CD14-positive monocyte (primary cell): Measurements from ENCODE around the gene STX8. TPM values are rescaled to one million over a fixed set of nuclear protein-coding genes. Genes with fewer than 3 reads are reported as not detected.

Experiments
- DNase-seq, 3 donors: peaks; one replicate each; pipeline ENCODE4 v3.0.0-alpha.2; 2011 to 2022
- H2AFZ ChIP-seq: 2 replicates; pipeline ENCODE4 v1.6.0; 2012; ENCODE audit warnings: mild to moderate bottlenecking, low read depth, low read length, inconsistent platforms; ENCODE audit not compliant: insufficient read depth, poor library complexity, severe bottlenecking
- H3K27ac ChIP-seq, 2 donors: 1 replicate in 1 of 2; 2 replicates in 1 of 2; pipeline ENCODE4 v1.5.1; 2012 to 2013; ENCODE audit warnings: low read length in 2 of 2, control low read depth in 1 of 2, inconsistent platforms in 1 of 2, low read depth in 1 of 2, mild to moderate bottlenecking in 1 of 2
- H3K27me3 ChIP-seq, 2 donors: one replicate each; pipeline versions ENCODE4 v1.6.0 to v1.6.1; 2011 to 2013; ENCODE audit warnings: low read length in 2 of 2; ENCODE audit not compliant: control insufficient read depth in 2 of 2, insufficient read depth in 2 of 2
- H3K36me3 ChIP-seq, 2 donors: replicated peaks in 1 of 2; 1 replicate in 1 of 2; 2 replicates in 1 of 2; pipeline versions ENCODE4 v1.5.1 to v1.6.1; 2012 to 2013; ENCODE audit warnings: low read length in 2 of 2, control low read depth in 1 of 2, inconsistent platforms in 1 of 2, mild to moderate bottlenecking in 1 of 2; ENCODE audit not compliant: insufficient read depth in 2 of 2, control insufficient read depth in 1 of 2
- H3K4me1 ChIP-seq, 2 donors: 1 replicate in 1 of 2; 2 replicates in 1 of 2; pipeline versions ENCODE4 v1.5.1 to v1.6.1; 2012 to 2013; ENCODE audit warnings: low read length in 2 of 2, control low read depth in 1 of 2, inconsistent platforms in 1 of 2, mild to moderate bottlenecking in 1 of 2, moderate library complexity in 1 of 2; ENCODE audit not compliant: insufficient read depth in 2 of 2, control insufficient read depth in 1 of 2
- H3K4me2 ChIP-seq: replicated peaks from 2 replicates; pipeline ENCODE3; 2012; ENCODE audit warnings: low read length, moderate library complexity, mild to moderate bottlenecking; ENCODE audit not compliant: poor library complexity, severe bottlenecking; ENCODE audit errors: extremely low read depth
- H3K4me3 ChIP-seq, 3 experiments: fragments of 200-600 bp in 1 of 3; sonication (generic) in 1 of 3; replicated peaks in 1 of 3; 1 replicate in 2 of 3; 2 replicates in 1 of 3; pipeline ENCODE4 v1.5.1; 2011 to 2013; ENCODE audit warnings: low read length in 3 of 3, mild to moderate bottlenecking in 3 of 3, control low read depth in 2 of 3, low read depth in 2 of 3, inconsistent platforms in 1 of 3, moderate library complexity in 1 of 3
- H3K79me2 ChIP-seq: 2 replicates; pipeline ENCODE4 v1.6.0; 2012; ENCODE audit warnings: mild to moderate bottlenecking, control low read depth, inconsistent platforms, low read length, moderate library complexity; ENCODE audit not compliant: insufficient read depth
- H3K9ac ChIP-seq: 2 replicates; pipeline ENCODE4 v1.6.0; 2017; ENCODE audit warnings: low read length, mild to moderate bottlenecking; ENCODE audit not compliant: insufficient read depth, poor library complexity, severe bottlenecking
- H3K9me3 ChIP-seq, 2 donors: replicated peaks in 1 of 2; 1 replicate in 1 of 2; 2 replicates in 1 of 2; pipeline versions ENCODE4 v1.5.1 to v1.6.1; 2012 to 2013; ENCODE audit warnings: low read length in 2 of 2, control low read depth in 1 of 2; ENCODE audit not compliant: control insufficient read depth in 1 of 2, insufficient read depth in 1 of 2
- H4K20me1 ChIP-seq: 2 replicates; pipeline ENCODE4 v1.6.0; 2012; ENCODE audit warnings: mild to moderate bottlenecking, low read length, control low read depth, moderate library complexity; ENCODE audit not compliant: insufficient read depth
- H3K27ac Mint-ChIP-seq, 7 donors: one replicate each; pipeline ENCODE4 v1.8.0; 2020; ENCODE audit warnings: mild to moderate bottlenecking in 7 of 7, mixed read lengths in 7 of 7, moderate library complexity in 6 of 7, inconsistent platforms in 2 of 7
- H3K27me3 Mint-ChIP-seq, 3 donors: one replicate each; pipeline ENCODE4 v1.8.0; 2021 to 2022; ENCODE audit warnings: low read depth in 3 of 3, mild to moderate bottlenecking in 3 of 3, mixed read lengths in 3 of 3, moderate library complexity in 3 of 3, inconsistent platforms in 1 of 3
- H3K36me3 Mint-ChIP-seq, 2 donors: one replicate each; pipeline ENCODE4 v1.8.0; 2020; ENCODE audit warnings: mixed read lengths in 2 of 2, inconsistent platforms in 1 of 2, mild to moderate bottlenecking in 1 of 2
- H3K4me1 Mint-ChIP-seq: one replicate; pipeline ENCODE4 v1.8.0; 2020; ENCODE audit warnings: mild to moderate bottlenecking, mixed read lengths
- H3K4me3 Mint-ChIP-seq, 2 donors: one replicate each; pipeline ENCODE4 v1.8.0; 2020; ENCODE audit warnings: mild to moderate bottlenecking in 2 of 2, mixed read lengths in 2 of 2, moderate library complexity in 1 of 2
- H3K9me3 Mint-ChIP-seq, 7 donors: one replicate each; pipeline ENCODE4 v1.8.0; 2020 to 2022; ENCODE audit warnings: mixed read lengths in 7 of 7, mild to moderate bottlenecking in 6 of 7, moderate library complexity in 6 of 7, inconsistent platforms in 2 of 7
- CTCF ChIP-seq: fragments of 200-600 bp; IDR thresholded peaks from one replicate; pipeline ENCODE4 v1.8.0; 2022; ENCODE audit warnings: antibody characterized with exemption, mild to moderate bottlenecking
- WGBS: methylation state at CpG from one replicate; pipeline ENCODE4 v1.1.5; 2013; ENCODE audit warnings: missing lambda C conversion rate; ENCODE audit not compliant: insufficient coverage; 5-methylcytosine and 5-hydroxymethylcytosine counted together
- intact Hi-C, 2 donors: fragments of 100-400 bp; cut with micrococcal nuclease; formaldehyde crosslinking; loops; one replicate each; pipeline versions ENCODE4 v1.15.0 to v1.15.1; 2023
- polyA plus RNA-seq, 3 donors: library from polyadenylated mRNA; depleted of rRNA in 1 of 3; unstranded in 2 of 3; stranded (reverse) in 1 of 3; fragments of 300-500 nt in 2 of 3; fragments of >200 nt in 1 of 3; fragmentation: Illumina TruSeq in 2 of 3; gene quantifications; 1 replicate in 2 of 3; 2 replicates in 1 of 3; pipeline ENCODE4 v1.2.3, GENCODE V29; 2012 to 2021

Gene STX8
- polyA plus RNA-seq, 3 donors, result 44.4 to 170 (median 142) TPM

- H3K27me3 ChIP-seq, result no peaks in the 10 kb centered on the region
- Mint-ChIP-seq H3K27ac (no peak overlapping the region), H3K4me3 (no peak overlapping the region), H3K36me3 (no peaks in the 10 kb centered on the region), H3K4me1 (peaks cover 8% of the 10 kb centered on the region), H3K9me3 (no peaks in the 10 kb centered on the region), H3K27me3 (no peaks in the 10 kb centered on the region)
- WGBS, result 94% methylated on average over 2 of the region's 7 CpGs
- no peaks in the 10 kb centered on the region for H4K20me1 ChIP-seq
- no peaks in the 10 kb centered on the region for H3K36me3 ChIP-seq
- no peak overlapping the region for H3K4me2 ChIP-seq
- no peaks in the 10 kb centered on the region for H3K4me1 ChIP-seq
- H3K27ac ChIP-seq, result no peak overlapping the region
- no peaks in the 10 kb centered on the region for H3K79me2 ChIP-seq
- intact Hi-C loops, result no loop called here
- H3K9me3 ChIP-seq, result no peaks in the 10 kb centered on the region
- H3K9ac ChIP-seq, result no peak overlapping the region
- TF ChIP-seq CTCF, result no peak
- no peak for DNase-seq
- no peak overlapping the region for H2AFZ ChIP-seq
- H3K4me3 ChIP-seq, result no peak overlapping the region
Observed at GRCh38 chr17:9286434-9286833, 289.2 kb downstream of the STX8 start.

GRCh38 chr17:9285602-9286427, 289.8 kb downstream of the STX8 start:
- peaks cover 8% of the 10 kb centered on the region for H3K4me1 Mint-ChIP-seq
- Histone ChIP-seq H3K4me2 (no peak overlapping the region), H3K79me2 (no peaks in the 10 kb centered on the region), H2AFZ (no peak overlapping the region), H3K36me3 (no peaks in the 10 kb centered on the region), H3K27ac (no peak overlapping the region), H4K20me1 (no peaks in the 10 kb centered on the region), H3K9me3 (no peaks in the 10 kb centered on the region), H3K4me1 (no peaks in the 10 kb centered on the region), H3K27me3 (no peaks in the 10 kb centered on the region), H3K4me3 (no peak overlapping the region), H3K9ac (no peak overlapping the region)
- H3K27me3 Mint-ChIP-seq, result no peaks in the 10 kb centered on the region
- no peaks in the 10 kb centered on the region for H3K9me3 Mint-ChIP-seq
- no peak for TF ChIP-seq CTCF
- no peak overlapping the region for H3K27ac Mint-ChIP-seq
- no peak overlapping the region for H3K4me3 Mint-ChIP-seq
- WGBS, result 80% methylated on average over 1 of the region's 14 CpGs
- H3K36me3 Mint-ChIP-seq, result peaks cover 0 to 4% of the 10 kb centered on the region in 2 donors
- intact Hi-C loops, result no loop called here
- DNase-seq, result no peak
